GM19238 (cell line): ENCODE results near the gene SKIC8.

Experiments
- DNase-seq: peaks from one replicate; pipeline ENCODE4 v3.0.0; 2011; ENCODE audit warnings: low spot score; ENCODE audit not compliant: insufficient read length

The SKIC8 gene

DNA sequence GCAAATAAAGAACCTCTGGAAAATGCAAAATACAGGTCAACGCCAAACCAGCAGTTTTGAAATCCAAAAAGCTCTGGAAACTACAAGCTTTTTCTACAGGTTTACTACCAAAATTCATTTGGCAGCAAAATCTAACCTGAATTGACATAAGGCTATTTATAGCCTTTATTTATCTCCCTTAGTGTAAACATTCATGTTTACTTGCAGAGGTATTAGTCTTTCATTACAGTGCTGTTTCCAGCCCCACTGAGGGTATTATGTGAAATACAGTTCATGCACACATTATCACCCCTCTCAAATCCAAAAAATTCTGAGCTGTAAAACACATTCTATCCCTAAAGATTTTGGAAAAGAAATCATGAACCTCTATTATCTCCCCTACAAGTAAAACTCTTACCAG is 7.2 kb downstream of the SKIC8 start:
- no peak for DNase-seq

DNA sequence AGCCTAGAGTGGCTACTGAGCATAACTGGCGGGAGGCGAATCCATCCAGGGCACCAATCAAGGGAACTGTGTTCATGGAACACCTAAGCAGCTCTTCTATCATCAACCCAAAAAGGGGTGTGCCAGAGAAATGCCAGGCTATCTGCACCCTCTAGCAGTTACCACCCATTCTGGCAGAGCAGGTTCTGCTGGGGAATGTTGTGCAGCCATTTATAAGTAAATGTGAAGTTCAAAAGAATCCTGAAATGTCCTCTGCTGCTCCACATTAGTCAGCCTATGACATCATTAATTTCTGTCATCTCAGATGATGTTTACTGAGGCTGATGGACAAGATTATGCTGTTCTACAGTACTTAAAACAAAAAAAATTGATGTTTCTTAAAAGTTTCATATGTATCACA is 7.7 kb downstream of the SKIC8 start:
- no peak for DNase-seq

DNA sequence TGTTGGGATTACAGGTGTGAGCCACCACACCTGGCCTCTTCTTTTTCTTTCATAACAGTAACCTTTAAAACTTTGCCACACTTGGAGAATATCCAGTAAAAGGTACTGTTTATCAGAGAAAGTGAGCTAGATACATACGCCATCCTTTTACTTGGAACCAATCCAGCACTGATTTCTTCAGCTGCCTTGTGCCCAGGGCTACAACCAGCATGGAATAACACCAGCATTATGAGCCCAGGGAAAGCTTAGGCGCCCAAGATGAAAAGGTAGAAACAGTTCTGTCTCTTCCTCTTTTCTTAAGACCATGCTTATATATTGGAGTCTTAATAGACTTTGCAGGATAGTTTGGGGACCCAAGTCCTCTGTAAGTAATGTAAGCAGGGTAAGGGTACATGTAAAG is 8.4 kb downstream of the SKIC8 start:
- no peak for DNase-seq

DNA sequence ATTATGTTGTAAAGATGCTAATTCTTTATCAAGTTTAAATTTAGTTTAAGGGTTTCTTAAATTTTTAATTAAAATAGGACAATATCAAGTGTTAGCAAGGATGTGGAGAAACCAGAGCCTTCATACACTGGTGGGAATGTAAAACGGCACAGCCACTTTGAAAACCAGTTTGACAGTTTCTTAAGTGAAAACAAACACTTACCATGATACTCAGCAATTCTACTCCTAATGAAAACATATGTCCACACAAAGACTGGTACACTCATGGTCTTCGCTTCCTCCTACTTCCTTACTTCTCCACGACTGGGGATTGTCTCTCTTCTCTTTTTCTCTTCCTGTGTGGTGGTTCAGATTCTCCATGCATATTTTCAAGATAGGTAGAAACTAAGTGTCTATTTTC is 9.2 kb downstream of the SKIC8 start:
- no peak for DNase-seq

DNA sequence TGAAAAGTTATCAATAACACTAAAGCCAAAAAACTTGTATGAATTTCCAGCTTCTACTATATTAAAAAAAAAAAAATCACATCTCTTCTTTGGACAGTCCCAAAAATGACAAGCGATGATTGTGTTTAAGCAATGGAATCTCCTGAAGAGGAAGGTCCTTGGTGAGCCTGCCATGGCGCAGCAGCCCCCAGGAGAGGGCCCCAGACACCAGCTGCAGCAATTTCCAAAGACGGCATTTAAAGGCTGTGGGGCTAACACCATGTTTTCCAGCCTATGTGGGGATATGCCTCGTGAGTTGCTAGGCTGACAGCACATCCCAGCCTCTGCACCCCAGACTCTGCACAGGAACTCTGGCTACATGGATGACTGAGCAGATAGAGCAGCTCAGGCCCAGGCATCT is 14.7 kb downstream of the SKIC8 start:
- DNase-seq = no peak

DNA sequence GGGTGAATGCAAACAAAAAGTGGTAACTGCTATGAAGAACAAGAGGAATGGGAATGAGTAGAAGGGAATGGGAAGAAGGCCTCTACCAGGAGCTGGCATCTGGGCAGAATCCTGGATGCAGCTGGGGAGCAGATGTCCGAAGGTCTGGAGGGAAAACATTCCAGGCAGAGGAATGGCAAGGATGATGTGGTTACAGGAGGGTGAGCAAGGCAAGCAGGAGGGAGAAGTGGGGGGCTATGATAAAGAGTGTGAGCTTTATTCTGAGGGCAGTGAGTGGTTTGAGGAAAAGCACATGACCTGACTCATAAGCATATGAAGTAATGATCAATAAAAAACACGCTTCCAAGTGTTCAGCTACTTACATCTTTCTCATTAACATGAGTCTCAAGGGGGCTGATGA is 17.1 kb downstream of the SKIC8 start:
- no peak for DNase-seq

DNA sequence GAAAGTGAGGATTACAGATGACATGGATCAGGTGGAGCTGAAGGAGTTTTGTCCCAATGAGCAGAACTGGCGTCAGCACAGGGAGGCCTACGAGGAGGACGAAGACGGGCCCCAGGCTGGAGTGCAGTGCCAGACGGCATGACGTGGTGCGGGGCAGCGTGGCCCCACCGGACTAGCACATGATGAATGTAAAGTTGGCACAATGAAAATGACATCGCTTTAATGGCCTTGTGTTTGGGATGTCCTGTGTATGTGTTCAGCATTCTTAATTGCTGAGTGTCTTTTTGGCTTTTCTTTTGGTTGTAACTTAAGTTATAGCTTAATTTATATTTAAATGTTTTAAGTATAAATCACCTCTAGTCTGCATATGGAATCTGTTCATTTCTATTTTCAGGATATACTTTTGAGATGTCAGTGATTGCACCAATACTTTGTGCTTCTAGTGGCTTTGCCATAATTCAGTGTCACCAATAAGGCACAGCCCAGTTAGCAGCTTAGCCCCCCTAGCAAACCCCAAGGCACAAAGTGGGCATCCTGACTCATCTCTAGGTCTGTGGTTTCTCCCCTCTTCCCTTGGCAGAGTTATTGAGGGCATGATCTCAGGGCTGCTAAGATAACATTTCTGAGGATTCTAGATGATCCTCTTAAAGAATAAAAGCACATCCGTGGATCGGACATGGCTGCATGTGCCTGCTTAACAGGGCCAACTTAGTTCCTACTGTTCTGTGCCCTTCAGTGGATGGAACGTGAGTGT is 18.9 kb downstream of the SKIC8 start:
- DNase-seq = no peak

DNA sequence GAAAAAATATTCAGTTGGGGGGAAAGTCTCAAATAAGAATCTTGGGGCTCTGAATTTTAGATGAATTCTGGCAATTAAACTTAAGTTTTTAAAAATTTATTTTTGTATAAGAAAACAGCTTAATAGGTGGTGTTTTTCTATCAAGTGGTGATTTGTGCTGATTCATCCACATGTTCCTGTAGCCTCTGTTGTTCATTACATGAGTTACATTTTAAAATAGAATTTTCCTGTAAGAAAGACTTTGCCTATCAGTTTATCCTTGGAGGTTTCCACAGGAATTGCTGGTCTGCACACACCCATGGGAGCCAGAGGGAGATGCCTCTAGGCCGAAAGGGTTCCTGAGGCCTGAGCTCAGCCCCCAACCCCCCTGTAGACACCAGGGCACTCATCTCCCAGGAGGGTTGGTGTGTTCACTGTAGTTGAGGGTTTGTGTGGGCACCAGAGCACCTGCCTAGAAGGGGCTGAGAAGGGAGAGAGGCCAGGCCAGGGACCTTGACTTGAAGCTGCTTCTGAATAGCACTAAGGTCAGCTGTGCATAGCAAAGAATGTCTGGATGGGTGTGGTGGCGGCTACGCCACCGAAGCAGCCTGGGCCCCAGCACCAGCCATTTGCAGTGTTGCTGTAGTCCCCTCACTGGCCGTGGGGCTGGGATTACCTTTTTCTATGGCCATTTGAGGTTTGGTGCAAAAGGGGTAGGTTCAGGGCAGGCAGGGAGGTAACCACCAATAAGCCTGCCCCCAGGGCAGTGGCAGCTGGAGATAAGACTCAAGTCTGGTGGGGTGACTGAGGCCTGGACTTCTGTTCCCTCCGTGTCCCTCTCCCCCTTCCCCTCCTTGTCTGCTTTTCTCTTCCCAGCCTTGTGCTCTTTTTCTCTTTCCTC is 23.1 kb downstream of the SKIC8 start:
- no peak for DNase-seq

DNA sequence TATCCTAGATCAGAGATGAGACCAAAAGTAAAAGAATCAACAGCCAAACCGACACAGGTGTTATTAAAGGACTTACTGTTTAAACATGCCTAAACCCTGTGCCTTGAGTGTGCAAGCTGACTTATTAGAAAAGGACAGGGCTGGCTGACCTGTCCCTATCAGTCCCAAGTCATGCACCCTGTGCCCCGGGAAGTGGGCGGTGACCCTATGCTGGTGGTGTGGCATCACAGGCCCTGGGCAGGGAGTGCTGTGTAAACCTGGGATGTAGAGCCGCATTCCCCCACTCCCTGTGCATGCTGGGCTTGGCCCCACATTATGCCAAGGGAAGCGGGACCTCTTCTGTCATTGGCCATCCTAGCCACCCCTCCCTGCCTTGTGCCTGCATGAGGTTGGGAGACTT is 24.4 kb downstream of the SKIC8 start:
- no peak for DNase-seq

DNA sequence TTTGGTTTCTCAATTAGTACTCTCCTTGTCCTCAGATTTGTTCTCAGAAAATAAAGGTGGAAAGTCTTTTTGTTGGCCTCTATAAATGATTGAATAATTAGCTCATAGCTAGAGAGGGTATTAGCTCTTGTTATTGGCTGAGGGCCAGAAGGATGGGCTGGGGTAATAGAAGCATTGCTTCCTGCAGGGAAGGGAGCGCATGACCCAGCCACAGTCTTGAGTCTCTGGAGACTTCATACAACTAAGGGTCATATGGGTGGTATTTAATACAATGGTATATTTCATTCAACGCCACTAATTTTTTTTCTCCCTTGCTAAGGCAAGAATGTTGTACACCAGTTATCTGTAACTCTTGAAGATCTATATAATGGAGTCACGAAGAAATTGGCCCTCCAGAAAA is 26.6 kb downstream of the SKIC8 start:
- DNase-seq = no peak

DNA sequence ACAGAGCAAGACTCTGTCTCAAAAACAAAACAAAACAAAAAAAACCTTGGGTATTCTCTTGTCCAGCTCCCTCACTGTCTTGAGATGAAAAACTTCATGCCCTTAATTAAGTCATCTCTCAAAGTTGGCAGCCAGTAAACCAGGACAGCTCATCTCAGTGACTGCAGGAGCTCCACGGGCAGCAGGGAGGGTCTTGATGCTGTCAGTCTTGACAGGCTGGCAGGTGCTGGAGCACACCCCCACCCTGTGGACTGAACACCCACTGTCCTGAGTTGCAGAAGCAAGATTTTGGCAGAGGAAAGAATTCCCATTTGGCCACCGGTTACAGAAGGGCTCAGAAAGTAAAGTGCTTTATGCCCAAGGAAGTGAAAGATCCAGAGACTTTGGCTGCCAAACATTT is 27.1 kb downstream of the SKIC8 start:
- no peak for DNase-seq

DNA sequence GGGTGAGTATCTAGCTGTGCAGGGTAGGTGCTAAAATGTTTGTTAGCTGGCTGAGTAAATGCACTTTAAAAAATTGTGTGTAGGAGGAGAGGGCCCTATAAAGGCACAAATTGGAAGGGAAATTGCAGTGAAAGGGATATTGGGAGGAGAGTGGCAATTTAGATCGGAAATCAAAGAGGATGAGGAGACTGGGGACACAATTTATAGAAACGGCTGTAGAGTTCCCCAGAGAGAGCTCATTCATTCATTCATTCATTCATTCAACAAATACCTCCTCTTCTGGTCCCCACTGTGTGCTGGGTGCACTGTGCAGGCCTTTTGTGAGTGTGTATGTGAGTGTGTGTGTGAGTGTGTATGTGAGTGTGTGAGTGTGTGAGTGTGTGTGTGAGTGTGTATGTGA is 32.6 kb downstream of the SKIC8 start:
- DNase-seq = no peak

DNA sequence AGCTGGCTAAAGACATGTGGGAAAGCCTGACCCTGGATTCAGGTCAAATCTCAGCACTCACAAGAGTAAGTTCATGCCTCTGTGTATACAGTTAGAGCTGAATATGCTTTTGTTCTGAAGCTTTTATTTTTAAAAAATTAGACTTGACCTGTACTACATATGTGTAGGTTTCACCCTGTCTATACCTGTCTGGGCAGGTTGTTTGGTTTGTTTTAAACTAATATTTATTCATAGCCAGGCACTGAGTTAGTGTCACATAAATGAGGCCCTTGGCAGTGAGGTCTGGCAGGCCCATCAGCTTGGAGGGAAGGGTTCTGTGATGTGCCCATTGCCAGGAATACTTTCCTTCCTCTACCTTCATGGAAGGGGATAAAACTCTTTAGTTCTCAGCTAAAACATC is 33.2 kb downstream of the SKIC8 start:
- no peak for DNase-seq

DNA sequence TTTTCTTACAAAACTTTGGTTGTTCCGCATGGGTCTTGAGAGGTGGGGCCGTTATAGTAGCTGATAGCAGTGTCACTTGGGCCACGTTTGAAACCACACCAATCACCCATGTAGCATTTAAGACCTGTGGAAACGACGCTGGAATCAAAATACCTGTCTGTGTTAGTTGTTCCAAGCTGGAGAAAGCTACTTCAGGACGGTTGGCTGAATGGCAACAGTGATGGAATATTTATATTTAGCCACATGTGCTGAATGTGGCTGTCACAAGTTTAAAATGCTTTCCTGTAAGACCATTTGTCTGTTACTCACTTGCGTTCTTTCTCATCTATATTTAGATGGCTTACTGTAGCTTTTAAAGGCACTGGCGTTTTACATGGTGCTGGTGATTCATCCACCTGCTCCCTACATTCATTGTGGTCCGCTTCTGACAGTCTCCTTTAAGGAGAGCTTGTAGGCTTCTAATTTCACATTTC is 33.6 kb downstream of the SKIC8 start:
- no peak for DNase-seq

DNA sequence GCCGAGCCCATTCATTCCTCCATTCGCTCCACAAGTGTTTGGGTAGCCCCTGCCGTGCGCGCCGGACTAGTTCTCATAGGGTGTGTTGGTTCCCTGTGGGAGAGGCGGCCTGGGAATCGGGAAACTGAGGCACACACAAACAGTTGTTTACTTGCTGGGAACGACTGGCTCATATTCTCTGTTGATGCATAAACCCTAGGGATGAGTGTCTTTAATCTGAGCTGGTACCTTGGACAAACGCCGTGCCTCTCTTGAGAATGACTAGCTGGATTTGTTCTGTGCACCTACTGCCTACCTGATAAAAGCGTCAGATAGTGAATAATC is 34.3 kb downstream of the SKIC8 start:
- no peak for DNase-seq

DNA sequence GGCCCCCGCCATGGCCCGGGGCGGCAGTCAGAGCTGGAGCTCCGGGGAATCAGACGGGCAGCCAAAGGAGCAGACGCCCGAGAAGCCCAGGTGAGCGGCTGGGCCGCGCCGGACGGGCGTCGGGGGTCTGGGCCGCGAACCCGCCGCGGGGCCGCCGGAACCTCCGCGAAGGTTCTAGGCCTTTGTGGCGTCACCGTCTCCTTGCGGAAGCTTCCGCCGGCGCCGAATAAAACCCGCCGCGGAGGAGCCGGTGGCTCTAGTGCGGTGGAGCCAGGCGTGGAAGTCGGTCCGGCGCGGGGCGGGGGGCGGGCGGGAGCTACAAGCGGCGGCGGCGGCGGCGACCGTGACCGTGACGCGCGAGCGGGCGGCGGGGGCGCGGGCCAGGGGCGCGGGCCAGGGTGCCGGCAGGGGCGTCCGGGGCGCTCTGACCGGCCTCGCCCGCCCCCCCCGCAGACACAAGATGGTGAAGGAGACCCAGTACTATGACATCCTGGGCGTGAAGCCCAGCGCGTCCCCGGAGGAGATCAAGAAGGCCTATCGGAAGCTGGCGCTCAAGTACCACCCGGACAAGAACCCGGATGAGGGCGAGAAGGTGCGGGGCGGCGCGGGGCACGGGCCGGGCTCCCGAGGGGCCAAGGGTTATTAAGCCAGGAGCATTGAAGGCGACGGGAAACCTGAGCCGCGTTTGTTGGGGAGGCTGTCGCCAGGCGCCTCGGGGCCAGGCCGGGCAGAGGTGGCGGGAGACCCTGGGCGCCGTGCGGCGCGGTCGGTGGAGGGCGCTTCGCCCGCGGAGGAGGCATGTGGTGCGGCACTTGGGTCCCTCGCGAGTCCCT is 34.9 kb downstream of the SKIC8 start, which contains the start of gene DNAJA4:
Gene DNAJA4 (plus strand): TSS at position 259 of the 833 bp plus-strand sequence. CDS start 202 bp downstream, at position 461.
- peak; percentile 33 for DNase-seq

DNA sequence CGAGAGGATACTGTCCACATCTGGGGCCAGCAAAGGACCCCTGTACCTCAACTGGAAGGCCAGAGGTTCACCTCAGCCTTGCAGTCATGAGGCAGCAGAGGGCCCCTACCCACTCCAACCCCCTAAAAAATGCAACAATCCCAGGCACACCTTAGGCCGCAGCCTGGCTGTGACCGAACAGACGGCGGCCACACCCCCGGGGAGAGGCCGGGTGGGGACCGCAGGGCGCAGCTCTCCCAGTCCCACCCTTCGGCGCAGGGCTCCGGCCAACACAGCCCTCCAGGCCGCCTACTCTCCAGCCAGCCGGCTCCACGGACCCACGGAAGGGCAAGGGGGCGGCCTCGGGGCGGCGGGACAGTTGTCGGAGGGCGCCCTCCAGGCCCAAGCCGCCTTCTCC is 35.5 kb downstream of the SKIC8 start:
- no peak for DNase-seq

DNA sequence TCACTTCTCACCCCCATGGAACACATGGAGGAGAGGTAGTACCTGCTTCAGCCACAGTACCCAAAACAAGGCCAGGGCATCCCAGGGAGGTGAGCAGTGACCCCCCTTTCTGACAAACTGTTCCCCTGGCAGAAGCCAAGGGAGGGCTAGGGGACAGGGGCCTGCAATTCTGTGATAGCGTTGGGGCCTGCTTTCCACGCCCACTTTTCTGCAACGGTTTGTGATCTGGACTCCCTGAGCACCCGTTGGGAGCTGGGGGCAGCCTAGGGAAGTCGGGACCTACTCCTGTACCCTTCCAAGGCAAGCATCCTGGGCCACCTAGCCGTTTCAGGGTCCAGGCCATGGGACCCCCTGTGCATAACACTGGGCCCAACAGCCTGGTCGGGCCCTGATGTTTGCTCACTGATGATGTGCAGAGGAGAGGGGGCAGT is 36.0 kb downstream of the SKIC8 start:
- no peak for DNase-seq

DNA sequence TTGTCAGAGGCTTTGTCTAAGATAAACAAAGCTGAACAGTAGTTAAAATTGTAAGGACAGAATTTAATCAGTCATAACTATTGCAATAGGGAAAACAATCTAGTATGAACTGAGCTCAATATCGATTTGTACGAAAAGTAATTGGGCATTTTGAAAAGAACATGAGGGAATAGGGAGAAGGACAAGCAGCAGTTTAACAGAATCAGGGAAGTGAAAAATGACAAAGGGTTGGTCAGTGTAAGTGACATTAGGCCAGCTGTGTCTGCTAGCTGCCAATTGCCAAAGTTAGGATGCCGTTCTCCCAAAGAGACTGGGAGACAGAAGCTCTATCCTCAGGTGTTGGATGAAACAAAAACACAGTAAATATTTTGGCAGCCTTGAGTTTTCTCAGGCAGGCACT is 38.3 kb downstream of the SKIC8 start:
- DNase-seq = no peak

DNA sequence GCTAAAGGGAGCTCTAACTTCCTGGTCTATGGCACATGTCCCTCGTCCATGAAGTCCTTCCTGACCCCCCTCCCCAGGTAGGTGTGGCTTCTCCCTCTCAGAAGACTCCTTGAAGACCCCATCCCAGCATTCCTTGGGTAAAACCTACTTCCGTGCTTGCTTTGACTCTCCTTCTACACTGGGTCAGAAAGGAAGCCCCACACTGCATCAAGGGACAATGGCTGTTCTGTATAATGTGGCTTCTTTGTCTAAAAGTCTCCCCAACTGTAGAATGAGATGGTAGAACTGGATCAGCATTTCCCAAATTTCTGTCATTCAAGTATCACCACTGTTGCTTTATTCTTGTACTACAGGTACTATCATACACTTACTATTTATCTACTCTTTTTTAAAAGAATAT is 38.9 kb downstream of the SKIC8 start:
- no peak for DNase-seq

DNA sequence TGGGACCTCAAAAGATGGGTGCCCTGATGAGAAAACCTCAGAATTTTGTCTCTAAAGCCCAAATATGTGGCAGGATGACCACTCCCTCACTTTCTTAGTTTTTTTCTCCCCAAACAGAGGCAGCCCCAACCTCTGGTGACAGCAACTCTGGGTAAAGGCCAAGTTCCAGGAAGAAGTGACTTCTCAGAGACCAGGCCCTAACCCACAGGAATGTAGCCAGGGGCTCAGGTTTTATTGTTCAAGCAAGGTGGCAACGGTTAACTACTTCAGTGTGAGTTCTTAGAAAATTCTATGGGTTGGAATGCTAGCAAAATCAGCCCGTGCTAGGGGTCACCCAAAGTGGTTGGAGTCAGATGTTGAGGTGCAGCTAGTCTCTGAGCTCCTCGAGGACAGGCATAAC is 40.2 kb downstream of the SKIC8 start:
- DNase-seq = no peak

DNA sequence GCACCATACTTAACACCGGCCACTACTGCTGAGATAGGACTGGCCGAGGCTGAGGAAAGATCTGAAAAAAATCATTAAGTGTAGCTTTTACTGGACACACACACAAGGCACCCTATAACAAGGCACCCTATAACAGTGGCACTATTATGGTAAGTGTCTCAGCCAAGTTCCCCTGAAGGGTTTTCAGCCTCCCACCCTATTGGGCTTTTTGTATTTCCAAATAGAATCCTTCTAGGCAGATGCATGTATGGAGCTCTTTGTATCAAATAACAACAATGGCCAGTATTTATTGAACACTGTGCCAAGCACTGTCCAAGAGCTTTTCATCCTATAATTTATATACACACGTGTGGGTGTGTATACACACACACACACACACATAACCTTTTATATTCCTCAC is 41.7 kb downstream of the SKIC8 start:
- no peak for DNase-seq
